ENCODE data around the gene TBCK.
A peak's percentile ranks its signal among the peaks of the same experiment; 100 is the strongest.
"Not testable (repeated sequence)": the region's sequence is repeated elsewhere in the genome, so short reads cannot be mapped to it uniquely, and the experiment has no call there.

The TBCK gene

GRCh38 chr4:106321168-106321567 lies 5.2 kb upstream of the TBCK start:
- DNase-seq (ENCODE audit: low spot score): not testable (repeated sequence)

- no peak for DNase-seq (ENCODE audit: low spot score)
Measured at GRCh38 chr4:106320235-106320634, 4.2 kb upstream of the TBCK start.

DNA sequence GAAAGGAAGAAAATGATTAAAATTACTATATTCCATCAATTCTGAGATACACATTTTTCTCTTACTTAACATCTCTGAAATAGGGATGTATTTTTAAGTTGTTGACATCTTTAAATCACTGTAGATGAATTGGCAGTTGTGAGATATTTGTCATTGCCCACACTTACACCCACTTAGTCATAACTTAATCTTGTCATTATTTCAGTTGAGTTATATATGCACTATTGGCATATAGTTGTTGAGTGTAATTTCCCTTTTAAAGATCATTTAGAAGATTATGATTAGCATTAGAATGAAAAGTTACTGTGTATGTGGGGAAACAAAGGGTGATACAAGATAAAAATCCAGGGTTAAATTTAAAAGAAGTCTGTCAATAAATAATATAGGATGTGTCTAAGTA lies 2.5 kb upstream of the TBCK start:
- DNase-seq (ENCODE audit: low spot score): no peak

DNA sequence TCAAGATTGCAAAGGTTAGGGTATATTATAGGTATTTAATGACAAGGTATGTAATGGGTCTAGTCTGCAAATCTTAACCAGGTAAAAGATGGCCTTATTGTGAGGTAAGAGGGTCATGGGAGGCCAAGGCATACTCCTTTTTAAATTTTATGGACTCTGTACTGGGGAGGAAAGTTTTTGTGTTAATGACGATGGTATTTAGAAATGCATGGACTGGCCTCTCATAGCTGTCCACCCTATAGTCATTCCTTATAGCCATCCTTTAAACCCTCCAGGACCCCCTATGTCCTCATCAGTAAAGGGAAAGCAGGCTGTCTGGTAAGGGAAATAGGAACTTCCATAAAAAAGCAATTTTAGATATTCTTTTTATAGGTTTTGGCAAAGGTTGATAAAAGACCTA lies 1.8 kb upstream of the TBCK start:
- DNase-seq (ENCODE audit: low spot score): no peak

- DNase-seq (ENCODE audit: low spot score): no peak
Measured at GRCh38 chr4:106316773-106317409, 882 bp upstream of the TBCK start.

DNA sequence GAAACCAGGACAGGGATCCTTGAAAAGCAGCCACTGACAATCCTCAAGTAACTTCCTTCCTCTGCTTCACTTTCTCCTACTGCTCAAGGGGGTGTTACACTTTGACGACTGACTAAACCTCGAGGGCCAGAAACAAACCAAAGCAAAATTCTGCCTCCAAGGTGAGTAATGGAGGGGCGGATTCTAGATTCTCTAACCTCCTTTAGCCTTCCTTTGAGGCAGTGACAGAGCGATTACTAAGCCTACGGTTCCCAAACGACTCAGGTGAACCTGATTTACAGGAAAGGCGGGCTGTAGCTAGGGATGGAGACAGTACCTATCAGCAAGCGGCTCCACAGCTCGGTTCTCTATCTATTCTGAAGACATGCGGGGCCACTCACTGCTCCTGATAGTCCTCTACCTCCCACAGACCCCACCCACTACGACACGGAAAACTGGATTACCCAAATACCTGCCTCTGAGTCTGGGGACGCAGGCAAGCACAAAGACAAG lies 487 bp downstream of the TBCK start:
- DNase-seq (ENCODE audit: low spot score): no peak

- no peak for DNase-seq (ENCODE audit: low spot score)
Measured at GRCh38 chr4:106314960-106315359, 1.0 kb downstream of the TBCK start.

- no peak for DNase-seq (ENCODE audit: low spot score)
Measured at GRCh38 chr4:106312997-106313522, 2.9 kb downstream of the TBCK start.

GRCh38 chr4:106312377-106312776 lies 3.6 kb downstream of the TBCK start:
- DNase-seq (ENCODE audit: low spot score): no peak

DNA sequence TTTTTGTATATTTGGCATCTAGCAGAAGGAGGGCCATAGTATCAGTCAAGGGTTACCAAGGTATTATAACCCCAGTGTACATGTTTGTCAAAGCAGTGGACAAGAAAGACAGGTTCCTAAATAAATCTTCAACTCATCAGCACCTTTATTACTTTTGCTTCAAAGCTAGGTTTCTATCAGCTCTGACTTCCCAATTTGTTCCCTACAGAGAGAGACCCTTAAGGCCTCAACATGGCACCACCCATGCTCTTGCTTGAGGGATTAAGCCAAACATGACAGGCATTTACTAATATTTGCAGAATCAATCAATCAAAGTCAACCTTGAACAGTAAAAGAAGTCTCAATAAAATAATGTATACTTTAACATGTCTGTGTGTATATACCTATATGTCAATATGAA lies 9.4 kb downstream of the TBCK start:
- DNase-seq (ENCODE audit: low spot score): no peak

DNA sequence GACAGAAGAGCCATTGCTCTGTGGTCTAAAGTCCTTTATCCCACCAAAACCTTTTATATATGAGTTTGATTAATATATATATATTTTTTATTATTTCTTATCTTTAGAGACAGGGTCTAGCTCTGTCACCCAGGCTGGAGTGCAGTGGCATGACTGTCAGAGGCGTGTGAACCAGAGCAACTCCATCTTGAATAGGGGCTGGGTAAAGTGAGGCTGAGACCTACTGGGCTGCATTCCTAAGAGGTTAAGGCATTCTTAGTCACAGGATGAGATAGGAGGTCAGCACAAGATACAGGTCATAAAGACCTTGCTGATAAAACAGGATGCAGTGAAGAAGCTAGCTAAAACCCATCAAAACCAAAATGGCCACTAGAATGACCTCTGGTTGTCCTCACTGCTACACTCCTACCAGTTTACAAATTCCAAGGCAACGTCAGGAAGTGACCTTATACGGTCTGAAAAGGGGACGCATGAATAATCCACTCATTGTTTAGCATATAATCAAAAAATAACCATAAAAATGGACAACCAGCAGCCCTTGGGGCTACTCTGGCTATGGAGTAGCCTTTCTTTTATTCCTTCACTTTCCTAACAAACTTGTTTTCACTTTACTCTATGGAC lies 10.5 kb downstream of the TBCK start:
- no peak for DNase-seq (ENCODE audit: low spot score)

- no peak for DNase-seq (ENCODE audit: low spot score)
Measured at GRCh38 chr4:106304632-106305031, 11.4 kb downstream of the TBCK start.

DNA sequence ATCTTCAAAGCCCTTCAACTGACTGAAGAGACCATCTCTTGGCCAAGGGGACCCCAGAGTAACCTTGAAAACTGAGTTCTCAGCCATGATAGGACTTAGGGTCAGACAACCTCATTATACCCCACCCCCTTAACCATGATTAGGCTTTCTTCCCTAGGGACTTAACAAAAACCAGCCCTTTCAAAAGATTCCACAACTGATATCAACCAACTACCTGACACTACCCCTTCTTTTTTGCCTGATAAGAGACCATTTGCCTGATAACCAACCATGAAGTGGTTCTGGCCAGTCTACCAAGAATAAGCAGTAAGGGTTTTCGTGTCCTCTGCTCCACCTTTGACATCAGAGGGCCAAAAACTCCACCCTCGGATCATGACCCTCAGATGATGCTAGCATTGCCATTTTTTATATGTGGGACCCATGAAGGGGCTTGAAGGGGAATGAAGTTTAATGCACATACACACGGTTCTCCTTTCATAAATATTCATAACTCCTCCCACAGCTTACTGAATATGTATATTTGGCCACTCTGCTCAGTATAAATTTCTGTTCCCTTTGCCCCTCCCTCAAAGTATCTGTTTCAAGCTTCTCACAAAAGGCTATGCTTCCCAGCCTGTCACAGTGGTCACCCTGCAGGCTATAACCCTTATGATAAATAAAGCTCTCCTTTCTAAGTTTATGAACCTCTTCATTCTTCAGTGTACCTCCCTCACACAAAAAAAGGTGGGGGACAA lies 12.3 kb downstream of the TBCK start:
- DNase-seq (ENCODE audit: low spot score): no peak

DNA sequence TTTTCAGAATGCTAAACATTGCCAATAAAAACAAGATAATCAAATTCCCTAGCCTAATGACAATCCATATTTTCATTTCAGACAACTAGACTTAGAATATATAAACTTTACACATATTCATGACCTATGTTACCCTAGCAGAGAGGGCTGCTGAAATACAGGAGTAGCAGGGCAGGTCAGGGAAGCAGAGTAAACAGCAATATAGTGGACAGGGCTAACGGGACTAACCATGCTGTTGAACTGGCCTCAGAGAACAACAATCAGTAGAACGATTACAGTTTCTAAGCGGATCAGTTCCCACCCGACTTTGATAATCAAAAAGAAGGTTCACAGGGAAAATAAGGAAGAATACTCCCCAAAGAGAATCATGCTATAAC lies 14.0 kb downstream of the TBCK start:
- DNase-seq (ENCODE audit: low spot score): no peak

DNA sequence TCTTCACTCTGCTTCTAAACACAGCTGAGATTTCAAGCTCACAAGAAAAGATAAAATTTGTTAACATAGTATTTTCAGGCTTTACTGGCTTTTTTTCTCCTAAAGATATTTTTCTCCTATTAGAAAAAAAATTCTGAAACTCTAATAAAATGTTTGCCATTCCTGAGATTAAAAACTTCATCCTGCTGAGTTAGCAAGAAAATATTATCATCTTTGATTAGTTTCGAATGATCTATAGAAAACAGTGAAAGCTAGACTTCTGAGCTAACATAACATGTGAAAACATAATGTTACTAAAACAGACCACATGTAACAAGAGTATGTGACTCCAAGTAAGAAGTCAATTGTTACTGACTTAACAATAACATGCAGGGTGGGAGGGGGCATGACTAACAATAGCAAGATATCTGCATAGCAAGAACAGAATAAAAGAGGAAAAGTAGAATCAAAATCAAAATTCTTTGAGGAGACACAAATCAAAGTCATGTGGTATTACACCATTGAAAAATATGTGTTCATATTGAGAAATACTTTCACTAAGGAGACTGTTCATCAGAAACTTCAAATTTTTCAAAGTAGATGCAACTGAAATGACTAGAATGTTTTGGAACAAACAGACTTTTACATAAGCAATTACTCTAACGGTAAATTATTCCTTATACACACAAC lies 14.5 kb downstream of the TBCK start:
- no peak for DNase-seq (ENCODE audit: low spot score)

DNA sequence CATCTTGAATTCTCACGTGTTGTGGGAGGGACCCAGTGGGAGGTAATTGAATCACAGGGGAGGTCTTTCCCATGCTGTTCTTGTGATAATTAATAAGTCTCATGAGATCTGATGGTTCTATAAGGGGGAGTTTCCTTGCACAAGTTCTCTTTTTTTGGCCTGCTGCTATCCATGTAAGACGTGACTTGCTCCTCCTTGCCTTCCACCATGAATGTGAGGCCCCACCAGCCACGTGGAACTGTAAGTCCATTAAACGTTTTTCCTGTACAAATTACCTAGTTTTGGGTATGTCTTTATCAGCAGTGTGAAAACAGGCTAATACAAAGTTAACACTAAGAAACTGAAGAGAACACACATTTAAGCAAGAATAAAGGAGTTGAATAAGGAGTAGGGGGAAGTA lies 16.0 kb downstream of the TBCK start:
- DNase-seq (ENCODE audit: low spot score): no peak

- no peak for DNase-seq (ENCODE audit: low spot score)
Measured at GRCh38 chr4:106297245-106298035, 18.6 kb downstream of the TBCK start.

- no peak for DNase-seq (ENCODE audit: low spot score)
Measured at GRCh38 chr4:106294062-106294461, 21.9 kb downstream of the TBCK start.

DNA sequence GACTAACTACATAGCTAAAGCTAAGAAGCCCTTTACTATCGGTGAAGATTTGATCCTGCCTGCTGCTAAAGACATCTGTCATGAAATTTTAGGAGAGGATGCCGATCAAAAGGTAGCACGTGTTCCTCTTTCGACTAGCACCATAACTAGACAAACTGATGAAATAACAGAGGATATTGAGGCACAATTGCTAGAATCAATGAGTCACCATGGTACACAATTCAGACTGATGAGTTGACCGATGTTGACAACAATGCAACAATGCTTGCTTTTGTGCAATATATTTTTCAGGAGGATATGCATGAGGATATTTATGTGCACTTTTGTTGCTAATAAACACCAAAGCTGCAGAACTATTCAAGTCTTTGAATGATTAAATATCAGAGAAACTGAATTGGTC lies 24.3 kb downstream of the TBCK start:
- no peak for DNase-seq (ENCODE audit: low spot score)

DNA sequence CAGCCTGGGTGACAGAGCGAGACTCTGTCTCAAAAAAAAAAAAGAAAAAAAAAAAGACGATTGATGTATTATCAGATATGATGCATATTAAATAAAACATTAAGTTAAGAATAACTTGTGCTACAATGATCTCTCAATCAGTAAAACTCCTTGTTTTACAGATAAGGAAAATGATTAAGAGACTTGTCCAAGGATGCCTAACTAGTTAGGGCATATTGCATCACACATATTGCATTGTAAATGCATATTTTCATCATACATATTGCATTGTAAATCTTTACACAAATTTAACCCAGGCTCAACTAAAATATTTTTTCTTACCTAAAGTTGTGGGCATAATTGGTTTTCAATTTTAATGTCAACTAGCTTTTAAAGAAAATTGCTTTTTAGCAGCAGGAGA lies 26.3 kb downstream of the TBCK start:
- DNase-seq (ENCODE audit: low spot score): no peak

GRCh38 chr4:106287353-106287969 lies 28.5 kb downstream of the TBCK start:
- DNase-seq (ENCODE audit: low spot score): peak; percentile 48
